Occipital lobe (tissue), 2 donors: ENCODE measurements around the gene FARSA. TPM values are rescaled to one million over a fixed set of nuclear protein-coding genes. Genes with fewer than 3 reads are reported as not detected.
A peak's percentile ranks its signal among the peaks of the same experiment; 100 is the strongest.
"Not testable (repeated sequence)": the region's sequence is repeated elsewhere in the genome, so short reads cannot be mapped to it uniquely, and the experiment has no call there.

ENCODE experiments used
- DNase-seq: peaks from one replicate; lab custom pipeline; 2025; lab: John Stamatoyannopoulos, UW
- total RNA-seq: library from RNA; depleted of rRNA; stranded (reverse); fragments of >200 nt; gene quantifications from one replicate; pipeline ENCODE4 v1.2.3, GENCODE V29; 2014

Gene FARSA
- total RNA-seq, 1 donor from 2014 or later, result 46.8 TPM

GRCh38 chr19:12891553-12892021 lies 41.9 kb downstream of the FARSA start:
- no peak for DNase-seq

- DNase-seq, result peak; percentile 97
Observed at GRCh38 chr19:12890787-12891552, 42.5 kb downstream of the FARSA start, which contains the start of gene GCDH. Gene GCDH (plus strand): TSS chr19:12891160. CDS start chr19:12891305, 145 bp downstream.

DNA sequence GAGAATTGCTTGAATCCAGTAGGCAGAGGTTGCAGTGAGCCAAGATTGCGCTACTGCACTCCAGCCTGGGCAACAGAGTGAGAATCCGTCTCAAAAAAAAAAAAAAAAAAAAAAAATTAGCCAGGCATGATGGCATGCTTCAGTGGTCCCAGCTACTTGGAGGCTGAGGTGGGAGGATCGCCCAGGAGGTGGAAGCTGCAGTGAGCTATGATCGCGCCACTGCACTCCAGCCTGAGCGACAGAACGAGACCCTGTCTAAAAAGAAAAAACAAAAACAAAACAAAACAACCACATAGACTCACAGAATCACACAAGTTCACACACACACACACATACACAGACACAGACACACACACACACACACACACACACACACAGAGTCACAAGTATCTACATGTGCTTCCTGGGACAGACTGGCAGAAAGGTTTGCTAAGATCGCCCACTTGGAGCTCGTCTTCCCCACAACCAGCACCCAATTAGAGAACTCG lies 43.2 kb downstream of the FARSA start:
- not testable (repeated sequence) for DNase-seq

DNA sequence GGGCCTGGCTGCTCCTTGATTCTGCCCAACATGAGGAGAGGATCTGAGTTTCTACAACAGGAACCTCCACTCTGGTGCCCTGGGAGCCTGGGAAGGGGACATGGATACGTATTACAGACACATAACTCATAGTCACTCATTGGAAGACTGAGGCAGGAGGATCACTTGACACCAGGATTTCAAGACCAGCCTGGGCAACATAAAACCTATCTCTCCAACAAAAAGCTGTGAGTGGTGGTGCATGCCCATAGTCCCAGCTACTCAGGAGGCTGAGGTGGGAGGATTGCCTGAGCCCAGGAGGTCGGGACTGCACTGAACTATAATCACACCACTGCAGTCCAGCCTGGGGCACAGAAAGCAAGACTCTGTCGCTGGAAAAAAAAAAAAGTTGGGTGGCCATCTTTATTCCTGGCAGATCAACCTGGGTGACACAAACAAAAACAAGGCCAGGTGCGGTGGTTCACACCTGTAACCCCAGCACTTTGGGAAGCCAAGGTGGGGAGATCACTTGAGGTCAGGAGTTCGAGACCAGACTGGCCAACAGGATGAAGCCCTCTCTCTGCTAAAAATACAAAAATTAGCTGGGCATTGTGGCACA lies 45.4 kb downstream of the FARSA start:
- DNase-seq, result no peak

- DNase-seq, result no peak
Observed at GRCh38 chr19:12886969-12887747, 46.4 kb downstream of the FARSA start, which contains the start of gene KLF1. Gene KLF1 (minus strand): TSS chr19:12887201. CDS start chr19:12887140, 61 bp downstream.

- DNase-seq, result no peak
Observed at GRCh38 chr19:12886651-12886968, 46.9 kb downstream of the FARSA start.

DNA sequence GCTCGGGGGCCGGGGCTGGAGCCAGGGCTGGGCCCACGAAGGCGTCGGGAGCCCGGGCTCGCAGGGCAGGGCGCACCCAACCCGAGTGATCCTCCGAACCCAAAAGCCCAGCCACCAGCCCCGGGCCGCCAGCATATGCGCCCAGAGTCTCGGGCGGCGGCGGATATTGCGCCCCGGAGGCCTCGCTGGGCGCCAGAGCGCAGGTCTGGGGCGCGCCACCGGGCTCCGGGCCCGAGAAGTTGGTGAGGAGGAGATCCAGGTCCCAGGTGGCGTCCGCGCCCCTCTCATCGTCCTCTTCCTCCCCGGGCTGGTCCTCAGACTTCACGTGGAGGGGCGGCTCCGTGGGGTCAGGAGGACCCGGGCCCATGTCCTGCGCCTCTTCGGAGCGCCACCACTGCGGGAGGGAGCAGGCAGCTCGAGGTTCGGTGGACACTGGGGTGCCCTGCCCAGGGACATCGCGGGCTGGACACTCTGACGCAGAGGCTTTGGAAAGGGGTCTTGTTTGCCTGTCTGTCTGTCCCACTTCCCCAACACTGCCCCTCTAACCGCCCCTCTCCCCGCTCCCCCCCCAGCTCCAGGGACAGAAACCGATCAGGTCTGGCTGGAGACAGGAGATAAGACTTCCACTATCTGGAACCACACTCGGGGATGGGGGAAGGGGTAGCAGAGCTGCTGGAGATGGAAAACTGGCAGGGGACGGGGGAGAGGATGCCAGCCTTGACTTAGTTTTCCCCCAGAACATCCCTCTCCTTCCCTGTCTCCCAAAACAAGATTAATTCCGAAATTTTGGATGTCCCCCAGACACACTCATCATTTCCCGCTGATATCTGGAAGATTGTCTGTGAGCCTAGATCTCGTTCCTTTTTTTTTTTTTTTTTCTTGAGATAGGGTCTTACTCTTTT lies 47.5 kb downstream of the FARSA start:
- DNase-seq, result no peak

- no peak for DNase-seq
Observed at GRCh38 chr19:12884926-12885748, 48.4 kb downstream of the FARSA start.

GRCh38 chr19:12884627-12884925 lies 48.9 kb downstream of the FARSA start:
- no peak for DNase-seq

- DNase-seq, result no peak
Observed at GRCh38 chr19:12884202-12884601, 49.3 kb downstream of the FARSA start.

- DNase-seq, result no peak
Observed at GRCh38 chr19:12882589-12882988, 50.9 kb downstream of the FARSA start.

- DNase-seq, result peak; percentile 84
Observed at GRCh38 chr19:12881172-12881808, 52.2 kb downstream of the FARSA start, which contains the start of gene DNASE2. Gene DNASE2 (minus strand): TSS chr19:12881449. CDS start chr19:12881375, 74 bp downstream.

- DNase-seq, result no peak
Observed at GRCh38 chr19:12880551-12881171, 52.9 kb downstream of the FARSA start.

DNA sequence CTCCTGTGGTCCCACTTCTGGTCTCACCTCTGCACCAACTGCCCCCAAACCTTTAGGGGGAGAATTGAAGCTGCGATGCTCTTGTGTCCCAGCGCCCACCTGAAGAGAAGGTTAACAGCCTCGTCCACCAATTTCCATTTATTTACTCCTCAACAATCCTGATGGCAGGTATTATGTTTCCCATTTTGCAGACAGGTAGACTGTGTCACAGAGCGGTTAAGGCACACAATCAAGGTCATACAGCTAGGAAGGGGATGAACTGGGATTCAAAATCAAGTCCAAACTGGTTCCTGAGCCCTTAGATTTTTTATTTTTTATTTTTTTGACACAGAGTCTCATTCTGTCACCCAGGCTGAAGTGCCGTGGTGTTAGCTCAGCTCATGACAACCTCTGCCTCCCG lies 58.4 kb downstream of the FARSA start:
- DNase-seq, result no peak

- no peak for DNase-seq
Observed at GRCh38 chr19:12873891-12874745, 59.4 kb downstream of the FARSA start.

GRCh38 chr19:12872941-12873890 lies 60.3 kb downstream of the FARSA start:
- DNase-seq, result no peak
